HG03457 (cell line): ENCODE data around the gene KIF26B.
"Not testable (repeated sequence)": the region's sequence is repeated elsewhere in the genome, so short reads cannot be mapped to it uniquely, and the experiment has no call there.

Source experiments
- ATAC-seq: cut with Tn5 transposase; IDR thresholded peaks from one replicate; pipeline ENCODE4 v1.9.1; 2021; ENCODE audit warnings: moderate number of reproducible peaks; ENCODE audit not compliant: unreplicated experiment

Gene KIF26B

DNA sequence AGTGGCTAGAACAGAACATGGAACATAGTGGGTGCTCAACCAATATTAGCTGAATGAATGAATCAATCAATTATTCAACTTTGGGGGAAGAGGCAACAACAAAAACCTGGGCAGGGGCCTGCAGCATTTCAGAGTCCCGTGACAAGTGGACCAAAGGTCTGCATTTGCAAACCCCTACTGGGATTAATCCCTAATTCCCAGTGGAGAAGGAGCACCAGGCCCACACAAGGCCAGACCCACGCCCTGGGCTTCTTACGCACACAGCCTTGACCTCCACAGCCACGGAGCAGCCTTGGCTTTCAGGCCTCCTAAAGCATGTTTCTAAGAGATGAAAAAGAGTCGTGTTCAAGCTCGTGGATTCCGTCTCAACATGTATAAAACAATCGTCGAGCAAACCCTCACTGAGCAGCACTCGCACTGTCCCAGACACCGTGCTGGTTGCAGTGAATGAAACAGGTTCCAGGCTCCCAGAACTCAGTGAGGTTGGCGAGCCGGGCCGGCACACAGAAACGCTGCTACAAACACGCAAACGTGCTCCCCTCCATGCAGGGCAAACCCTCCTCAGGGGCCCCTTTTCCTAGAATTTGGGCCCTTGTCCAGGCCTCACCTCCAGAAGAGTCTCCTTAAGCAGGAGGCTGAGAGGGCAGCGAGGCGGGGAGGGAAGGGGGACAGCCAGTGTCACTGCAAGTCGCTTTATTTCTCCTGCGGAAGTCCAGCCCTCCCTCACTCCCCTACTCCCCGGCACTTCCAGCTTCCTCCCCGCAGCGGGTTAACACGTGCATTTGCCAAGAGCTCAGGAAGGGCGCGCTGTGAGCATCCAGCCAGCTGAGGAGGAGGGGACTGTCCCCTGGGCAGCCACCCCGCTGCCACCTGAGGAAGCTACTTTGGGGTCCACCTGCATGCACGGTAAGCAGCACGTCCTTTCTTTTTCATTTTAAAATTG lies 556.4 kb downstream of the KIF26B start:
- no peak for ATAC-seq

DNA sequence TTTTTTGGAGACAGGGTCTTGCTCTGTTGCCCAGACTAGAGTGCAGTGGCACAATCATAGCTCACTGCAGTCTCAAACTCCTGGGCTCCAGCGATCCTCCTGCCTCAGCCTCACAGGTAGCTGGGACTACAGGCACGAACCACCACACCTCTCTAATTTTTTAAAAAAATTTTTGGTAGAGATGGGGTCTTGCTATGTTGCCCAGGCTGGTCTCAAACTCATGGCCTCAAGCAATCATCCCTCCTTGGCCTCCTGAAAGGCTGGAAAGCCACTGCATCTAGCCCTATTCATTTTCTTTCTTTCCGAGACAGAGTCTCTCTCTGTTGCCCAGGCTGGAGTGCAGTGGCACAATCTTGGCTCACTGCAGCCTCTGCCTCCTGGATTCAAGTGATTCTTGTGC lies 559.2 kb downstream of the KIF26B start:
- not testable (repeated sequence) for ATAC-seq

DNA sequence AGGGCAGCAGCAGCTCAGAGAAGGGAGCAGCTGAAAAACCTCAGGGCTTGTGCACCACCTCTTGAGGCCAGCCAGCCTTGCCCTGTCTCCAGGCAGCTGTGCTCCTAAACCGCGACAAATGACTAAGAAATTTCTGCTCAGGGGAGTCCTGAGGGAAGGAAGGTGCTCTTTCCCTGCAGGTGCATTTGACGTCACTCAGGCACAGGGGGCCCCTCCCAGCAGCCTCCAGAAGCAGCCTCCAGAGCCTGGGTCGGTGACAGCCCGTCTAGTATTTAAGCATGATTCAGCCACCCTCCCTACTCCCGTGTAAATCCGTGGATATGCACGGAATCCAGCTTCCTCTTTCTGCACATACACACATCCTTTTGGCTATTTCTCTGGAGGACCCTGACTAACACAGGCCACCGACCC lies 560.5 kb downstream of the KIF26B start:
- no peak for ATAC-seq

DNA sequence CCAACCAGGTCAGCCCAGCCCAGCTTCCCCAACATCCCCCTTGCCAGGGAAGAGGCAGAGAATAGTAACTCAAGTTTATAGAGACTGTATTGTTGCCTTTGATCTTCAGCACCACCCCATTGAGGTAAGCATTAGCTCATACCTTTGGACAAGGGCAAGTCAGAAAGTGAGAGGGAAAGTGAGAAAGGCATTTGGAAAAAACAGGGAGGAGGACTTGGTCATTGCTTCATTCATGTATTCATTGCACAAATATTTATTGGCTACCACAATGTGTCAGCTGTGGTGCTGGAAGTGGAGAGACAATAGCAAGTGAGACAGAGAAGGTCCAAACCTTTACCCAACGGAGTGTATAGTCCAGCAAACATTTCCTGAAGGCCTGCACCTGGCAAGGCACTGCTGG lies 561.2 kb downstream of the KIF26B start:
- ATAC-seq, result no peak

DNA sequence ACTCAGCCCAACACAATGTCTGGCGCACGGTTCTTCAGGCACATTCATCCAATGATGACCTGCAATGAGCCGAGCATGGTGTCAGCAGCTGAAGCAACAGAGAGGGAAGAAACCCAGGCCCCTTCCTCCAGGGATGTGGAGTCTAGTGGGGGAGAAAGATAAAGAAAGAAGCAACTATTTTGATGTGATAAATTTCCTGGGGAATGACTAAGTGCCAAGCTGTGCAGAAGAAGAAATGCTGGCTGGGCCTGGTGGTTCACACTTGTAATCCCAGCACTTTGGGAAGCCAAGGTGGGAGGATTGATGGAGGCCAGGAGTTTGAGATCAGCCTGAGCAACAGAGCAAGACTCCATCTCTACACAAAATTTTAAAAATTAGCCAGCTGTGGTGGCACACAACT lies 561.8 kb downstream of the KIF26B start:
- no peak for ATAC-seq

DNA sequence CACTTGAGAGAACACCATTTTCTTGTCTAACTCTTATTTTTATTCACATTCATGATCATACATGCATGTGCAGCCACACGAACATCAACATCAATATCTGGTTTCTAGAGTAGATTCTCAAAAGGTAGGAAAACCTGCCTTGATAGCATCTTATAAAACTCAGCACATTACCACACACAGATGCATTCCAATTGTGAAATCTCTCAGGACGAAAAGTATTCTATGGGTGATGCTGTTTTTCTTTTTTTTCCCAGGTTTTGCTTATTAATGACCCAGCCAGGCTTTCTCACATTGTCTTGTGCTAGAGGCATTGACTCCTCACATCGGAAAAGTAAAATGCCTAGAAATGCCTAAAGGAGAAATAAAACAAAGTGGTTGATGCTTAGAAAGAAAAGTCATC lies 562.8 kb downstream of the KIF26B start:
- no peak for ATAC-seq

DNA sequence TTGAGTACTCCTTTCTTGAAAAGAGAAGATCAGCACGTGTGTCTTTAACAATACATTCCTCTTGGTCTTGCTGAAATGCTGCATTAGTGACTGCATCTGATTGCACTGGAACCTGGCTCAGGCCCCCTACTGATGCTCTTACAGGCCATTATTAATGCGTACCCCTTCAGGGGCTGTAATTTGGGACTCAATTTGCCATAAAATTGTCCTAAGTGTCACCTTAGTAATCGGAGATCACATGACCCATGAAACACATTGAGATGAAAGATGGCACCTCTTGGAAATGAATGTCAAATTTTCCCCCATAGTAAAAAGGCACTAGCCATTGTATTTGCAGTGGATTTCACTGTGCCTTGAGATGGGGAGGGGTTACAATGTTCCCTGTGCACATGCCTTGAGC lies 563.3 kb downstream of the KIF26B start:
- ATAC-seq, result no peak

DNA sequence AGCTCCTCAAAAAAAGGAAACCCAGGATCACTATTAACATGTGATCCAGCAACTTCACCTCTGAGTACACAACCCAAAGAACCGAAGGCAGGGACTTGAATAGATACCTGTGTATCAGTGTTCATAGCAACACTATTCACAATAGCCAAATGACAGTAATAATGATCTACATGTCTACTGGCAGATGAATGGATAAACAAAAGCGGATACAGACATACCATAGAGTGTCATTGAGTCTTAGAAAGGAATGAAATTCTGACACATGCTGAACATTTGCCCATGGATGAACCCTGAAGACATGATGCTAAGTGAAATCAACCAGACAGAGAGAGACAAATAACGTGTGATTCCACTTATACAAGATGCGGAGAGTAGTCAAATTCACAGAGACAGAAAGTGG lies 564.2 kb downstream of the KIF26B start:
- ATAC-seq, result no peak

DNA sequence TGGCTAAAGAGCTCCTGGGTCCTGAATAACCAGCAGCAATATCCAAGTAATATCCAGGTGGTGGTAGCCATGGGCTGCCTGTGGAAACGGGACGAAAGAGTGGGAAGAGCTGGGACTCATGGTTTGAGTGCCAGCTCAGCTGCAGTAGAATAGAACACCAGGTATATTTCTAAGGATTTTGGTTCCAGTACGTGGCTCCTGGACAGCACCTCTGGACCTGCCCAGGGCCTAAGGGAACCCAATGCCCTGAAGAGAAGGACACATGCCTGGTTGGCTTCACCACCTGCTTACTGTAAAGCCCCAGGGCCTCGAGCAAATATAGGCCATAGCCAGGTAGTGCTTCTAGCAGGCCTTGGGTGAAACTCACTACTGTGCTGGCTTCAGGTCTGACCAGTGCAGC lies 566.7 kb downstream of the KIF26B start:
- no peak for ATAC-seq

DNA sequence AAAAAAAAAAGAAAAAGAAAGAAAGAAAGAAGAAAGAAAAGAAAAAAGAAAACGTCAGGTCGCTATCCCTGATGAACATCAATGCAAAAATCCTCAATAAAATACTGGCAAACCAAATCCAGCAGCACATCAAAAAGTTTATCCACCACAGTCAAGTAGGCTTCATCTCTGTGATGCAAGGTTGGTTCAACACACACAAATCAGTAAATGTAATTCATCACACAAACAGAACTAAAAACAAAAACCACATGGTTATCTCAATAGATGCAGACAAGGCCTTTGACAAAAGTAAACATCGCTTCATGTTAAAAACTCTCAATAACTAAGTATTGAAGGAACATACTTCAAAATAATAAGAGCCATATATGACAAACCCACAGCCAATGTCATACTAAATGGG lies 573.2 kb downstream of the KIF26B start:
- not testable (repeated sequence) for ATAC-seq

DNA sequence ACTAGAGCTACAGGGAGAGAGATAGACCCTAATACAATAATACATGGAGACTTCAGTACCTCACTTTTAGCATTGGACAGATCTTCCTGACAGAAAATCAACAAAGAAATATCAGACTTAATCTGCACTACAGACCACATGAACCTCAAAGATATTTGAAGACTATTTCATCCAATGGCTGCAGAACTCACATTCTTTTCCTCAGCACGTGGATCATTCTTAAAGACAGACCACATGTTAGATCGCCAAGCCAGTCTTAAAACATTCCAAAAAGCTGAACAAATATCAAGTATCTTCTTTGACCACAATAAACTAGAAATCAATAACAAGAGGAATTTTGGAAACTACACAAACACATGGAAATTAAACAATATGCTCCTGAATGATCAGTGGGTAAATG lies 576.0 kb downstream of the KIF26B start:
- ATAC-seq, result no peak

DNA sequence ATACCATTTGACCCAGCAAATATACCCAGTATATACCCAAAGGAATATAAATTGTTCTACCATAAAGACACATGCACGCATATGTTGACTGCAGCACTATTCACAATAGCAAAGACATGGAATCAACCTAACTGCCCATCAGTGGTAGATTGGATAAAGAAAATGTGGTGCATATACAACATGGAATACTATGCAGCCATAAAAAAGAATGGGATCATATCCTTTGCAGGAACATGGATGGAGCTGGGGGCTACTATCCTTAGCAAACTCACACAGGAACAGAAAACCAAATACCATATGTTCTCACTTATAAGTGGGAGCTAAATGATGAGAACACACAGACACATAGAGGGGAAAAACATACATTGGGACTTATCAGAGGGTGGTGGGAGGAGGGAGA lies 585.6 kb downstream of the KIF26B start:
- ATAC-seq, result not testable (repeated sequence)

DNA sequence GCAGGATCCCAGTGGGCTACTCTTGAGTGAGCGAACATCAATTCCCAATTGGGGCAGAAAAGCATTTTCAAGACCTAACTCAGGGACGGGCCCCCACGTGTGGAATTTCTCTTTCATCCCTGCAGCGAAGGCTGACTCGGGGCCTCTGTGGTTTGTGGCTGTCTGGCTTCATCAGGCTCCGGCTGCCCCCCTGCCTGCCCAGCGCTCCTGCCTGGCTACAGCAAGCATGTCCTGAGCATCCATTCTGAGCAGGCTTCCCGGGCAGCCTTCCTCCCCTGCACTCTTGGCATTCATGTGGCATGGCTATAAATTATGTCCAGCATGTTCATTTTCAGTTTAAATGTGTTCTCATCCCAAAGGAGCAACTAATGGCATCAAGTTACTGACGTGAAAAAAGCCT lies 588.1 kb downstream of the KIF26B start:
- no peak for ATAC-seq

DNA sequence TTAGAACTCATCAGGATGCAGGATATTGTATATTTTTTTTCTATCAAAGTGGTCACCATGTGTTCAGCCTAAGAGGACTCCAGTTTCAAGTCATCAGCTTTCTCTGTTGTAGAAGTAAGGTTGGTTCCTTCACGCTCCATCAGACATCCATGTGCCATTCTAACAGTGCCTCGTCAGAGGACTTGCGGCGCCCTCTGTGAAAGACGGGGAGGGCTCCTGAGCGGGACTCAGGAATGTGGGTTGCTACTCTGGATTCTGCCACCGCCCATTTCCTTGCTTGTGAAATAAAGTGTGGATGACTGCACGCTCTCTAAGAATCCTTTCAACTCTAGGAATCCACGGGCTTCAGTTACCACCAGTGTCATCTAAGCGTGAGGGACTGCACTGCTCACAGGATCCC lies 593.5 kb downstream of the KIF26B start:
- no peak for ATAC-seq

DNA sequence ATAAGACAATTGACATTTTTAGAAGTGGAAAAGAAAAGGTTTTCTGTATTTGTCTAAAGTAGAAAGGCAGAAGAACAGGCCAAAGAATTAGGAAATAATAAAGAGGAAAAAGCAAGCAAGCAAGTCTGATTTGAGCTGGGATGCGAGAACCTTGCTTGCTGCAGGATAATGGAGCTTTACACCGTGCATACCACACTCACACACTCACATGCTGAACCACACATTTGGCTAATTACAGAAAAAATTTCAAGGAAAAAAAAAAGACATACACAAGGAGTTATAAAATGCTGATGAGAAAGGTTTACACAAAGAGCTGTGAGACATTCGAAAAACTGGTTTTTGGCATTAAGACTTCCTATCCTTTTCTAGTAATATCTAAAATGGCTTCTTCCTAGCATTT lies 593.9 kb downstream of the KIF26B start:
- ATAC-seq, result no peak

DNA sequence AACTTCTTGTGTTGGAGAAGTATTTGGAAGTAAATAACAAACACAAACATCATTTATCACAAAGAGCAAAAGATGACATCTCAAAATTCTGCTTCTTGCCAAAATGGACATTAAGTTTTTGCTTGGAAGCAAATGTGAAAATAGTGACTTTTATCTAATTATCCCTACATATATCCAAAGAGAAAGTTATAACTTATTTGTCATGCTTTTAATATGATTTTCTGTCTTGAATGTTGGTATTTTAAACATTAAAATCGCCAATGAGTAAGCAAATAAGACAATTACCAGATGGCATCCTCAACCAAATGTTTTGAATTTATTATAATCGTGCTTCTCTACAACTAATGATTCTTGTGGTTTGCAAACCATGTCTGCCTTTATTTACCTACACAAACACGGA lies 594.3 kb downstream of the KIF26B start:
- ATAC-seq, result no peak

DNA sequence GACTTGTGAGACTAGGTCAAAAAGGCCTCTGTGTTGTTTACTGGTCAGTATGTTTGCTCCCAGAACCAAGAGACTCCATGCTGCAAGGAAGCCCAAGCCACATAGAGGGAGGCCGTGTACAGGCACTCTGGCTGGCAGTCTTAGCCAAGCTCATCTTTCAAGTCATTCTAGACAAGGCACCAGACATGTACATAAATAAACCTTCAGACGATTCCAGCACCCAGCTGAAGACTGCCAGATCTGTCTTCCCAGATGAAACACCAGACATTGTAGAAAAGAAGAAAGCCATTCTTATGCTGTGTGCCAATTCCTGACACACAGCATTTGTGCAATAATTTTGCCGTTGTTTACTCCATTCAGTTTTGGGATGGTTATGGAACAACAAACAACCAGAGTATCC lies 595.5 kb downstream of the KIF26B start:
- ATAC-seq, result no peak

DNA sequence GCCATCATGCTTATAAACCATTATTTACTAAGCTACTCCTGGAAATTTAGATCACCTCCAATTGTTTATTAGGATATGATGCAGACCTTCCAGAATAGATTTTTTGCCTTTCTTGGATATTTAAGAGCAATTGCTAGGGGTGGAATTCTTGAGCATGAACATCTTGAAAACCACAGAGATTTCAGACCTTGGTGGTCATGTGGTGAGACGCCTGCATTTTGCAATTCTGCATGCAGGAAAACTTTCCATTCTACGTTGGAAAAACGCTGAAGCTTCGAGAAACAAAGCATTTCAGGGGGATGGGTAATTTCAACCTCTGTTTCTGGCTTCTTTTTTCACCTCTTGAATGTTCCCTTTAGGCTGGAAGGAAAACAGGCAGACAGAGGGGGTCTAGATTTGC lies 596.3 kb downstream of the KIF26B start:
- ATAC-seq, result no peak

DNA sequence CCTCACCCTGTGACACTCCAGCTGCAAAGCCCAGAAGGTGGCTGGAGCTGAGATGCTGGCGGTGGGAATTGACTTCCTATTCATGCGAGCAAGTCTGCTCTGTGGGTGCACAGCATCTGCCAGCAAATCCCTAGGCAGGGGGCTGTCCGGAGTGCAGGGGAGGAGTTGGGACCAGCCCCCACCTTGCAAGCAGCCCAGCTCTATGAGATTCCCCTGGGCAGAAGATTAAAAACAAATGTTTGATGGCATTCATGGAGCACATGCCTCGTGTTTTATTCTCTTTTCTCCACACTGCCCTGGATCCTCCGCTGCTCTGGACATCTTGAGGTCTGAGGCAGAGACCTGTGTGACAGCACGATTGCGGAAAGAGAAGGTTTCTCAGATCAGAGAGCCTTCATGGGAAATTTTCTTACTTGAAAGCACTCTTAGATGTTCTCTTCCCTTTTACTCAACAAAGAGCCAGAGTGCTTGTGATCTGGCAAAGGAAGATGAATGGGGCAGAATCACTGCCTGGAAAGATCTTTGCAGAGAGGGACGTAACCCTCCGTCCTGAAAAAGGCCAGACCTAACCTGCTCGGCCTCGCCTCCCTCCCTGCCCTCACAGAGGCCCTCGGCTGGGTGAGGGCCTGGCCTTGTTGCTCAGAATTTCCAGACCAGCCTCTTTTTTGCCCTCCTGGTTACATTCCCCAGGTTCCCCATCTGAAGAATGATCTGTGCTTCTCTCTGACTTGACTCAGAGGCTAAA lies 597.1 kb downstream of the KIF26B start:
- no peak for ATAC-seq

DNA sequence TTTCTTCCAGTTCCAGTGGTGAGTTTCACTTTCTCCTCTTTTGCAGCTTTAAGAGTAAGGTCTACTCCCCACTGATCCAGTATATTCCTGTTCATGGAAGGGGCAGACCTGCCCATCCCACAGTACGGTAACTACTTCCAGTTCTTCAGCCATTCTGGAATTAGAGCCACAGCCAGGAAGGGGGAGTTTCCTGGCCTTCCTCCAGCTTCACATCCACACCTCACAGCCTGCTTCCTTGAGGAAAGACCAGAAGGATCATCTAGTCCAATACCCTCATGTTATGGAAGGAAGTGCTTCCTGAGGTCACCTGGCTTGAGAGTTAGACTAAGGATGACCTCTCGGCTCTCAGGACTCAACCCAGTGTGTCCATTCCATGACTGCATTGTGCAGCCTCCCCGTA lies 597.8 kb downstream of the KIF26B start:
- no peak for ATAC-seq

DNA sequence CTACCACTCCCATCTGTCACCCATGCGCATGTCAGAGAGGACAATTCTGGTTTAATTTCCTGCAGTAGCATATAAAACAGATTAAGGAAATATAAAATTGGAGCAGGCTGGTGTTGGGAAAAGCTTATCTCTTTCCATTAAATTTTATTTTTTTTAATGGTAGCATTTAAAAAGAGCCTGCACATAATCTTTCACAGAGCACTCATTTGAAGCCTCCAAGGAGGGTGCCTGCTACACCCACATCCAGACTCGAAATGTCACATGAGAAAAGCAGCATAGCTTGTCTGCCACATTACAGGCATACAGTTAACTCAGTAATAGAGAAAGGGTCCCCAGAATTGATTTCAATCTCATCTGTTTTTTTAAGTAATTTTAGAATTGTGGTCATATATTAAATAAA lies 599.0 kb downstream of the KIF26B start:
- no peak for ATAC-seq

DNA sequence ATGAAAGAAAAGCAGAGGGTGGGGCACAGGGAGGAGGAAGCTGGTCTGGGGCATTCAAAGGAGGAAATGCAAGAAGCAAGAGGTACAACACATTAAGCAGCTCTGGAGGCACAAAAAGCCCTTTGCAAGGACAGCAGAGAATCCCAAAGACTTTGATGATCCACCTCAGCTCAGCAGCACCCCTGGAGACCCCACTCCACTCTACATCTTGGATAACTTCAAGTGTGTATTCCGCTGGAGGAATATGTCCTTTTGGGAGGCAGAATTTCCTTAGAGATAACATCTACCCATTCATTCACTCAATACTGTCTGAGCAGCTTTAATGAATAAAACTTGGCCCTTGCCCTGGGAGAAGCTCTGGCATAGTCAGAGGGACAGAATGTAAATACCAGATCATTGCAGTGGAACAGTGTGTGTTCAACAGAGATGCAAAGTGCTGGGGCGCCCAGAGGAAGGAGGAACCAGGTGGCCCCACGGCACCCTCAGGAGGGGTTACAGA lies 599.7 kb downstream of the KIF26B start:
- no peak for ATAC-seq
